Measurements from ENCODE around the gene STOM. TPM values are rescaled to one million over a fixed set of nuclear protein-coding genes. Genes with fewer than 3 reads are reported as not detected.

STOM gene
- total RNA-seq, 1 experiment from 2014 or later: 7.6 TPM

GRCh38 chr9:121371495-121372061 is 1.5 kb upstream of the STOM start:
- no peak for DNase-seq
- ChIA-PET POLR2A (ENCODE audit: unreplicated experiment) (interaction anchor here (0.6 kb wide), 1 partner anchor 20 kb away, joined by 4 read pairs; no protein-coding TSS in a partner anchor), CTCF (no interaction called here)
- Histone ChIP-seq H3K4me3 (no peak overlapping the region), H3K36me3 (ENCODE audit: low read depth) (no peaks in the 10 kb centered on the region), H3K9me3 (ENCODE audit: insufficient read depth, low read depth) (no peaks in the 10 kb centered on the region), H3K4me1 (replicated peaks; ENCODE audit: insufficient read depth) (peaks cover 30% of the 10 kb centered on the region), H3K9me2 (ENCODE audit: insufficient read depth) (no peaks in the 10 kb centered on the region), H3F3A (ENCODE audit: insufficient read depth, low read depth) (peaks cover 37% of the 10 kb centered on the region), H4K20me1 (ENCODE audit: insufficient read depth) (no peaks in the 10 kb centered on the region), H3K79me2 (ENCODE audit: low read depth) (no peaks in the 10 kb centered on the region), H3K27ac (no peak overlapping the region), H3K27me3 (ENCODE audit: insufficient read depth, low read depth) (no peaks in the 10 kb centered on the region), H2AFZ (no peak overlapping the region), H3K4me2 (no peak overlapping the region)
- no peak for TF ChIP-seq CTCF (conservative IDR thresholded peaks at IDR 0.05)
- TF ChIP-seq EZH2 (IDR thresholded peaks at IDR 0.05; ENCODE audit: low read depth): no peak
- intact Hi-C loops (cut with micrococcal nuclease; ENCODE audit: unreplicated experiment): loop anchor here (5.0 kb wide), 2 partner anchors 34 to 89 kb away; no protein-coding TSS in a partner anchor
- no TSS peak for BruUV-seq (replicated peaks)

GRCh38 chr9:121368745-121369144 is 1.3 kb downstream of the STOM start:
- ChIA-PET POLR2A (ENCODE audit: unreplicated experiment) (no interaction called here), CTCF (no interaction called here)
- Histone ChIP-seq H3K9me3 (ENCODE audit: insufficient read depth, low read depth) (no peaks in the 10 kb centered on the region), H3F3A (ENCODE audit: insufficient read depth, low read depth) (peaks cover 33% of the 10 kb centered on the region), H3K36me3 (ENCODE audit: low read depth) (no peaks in the 10 kb centered on the region), H3K27me3 (ENCODE audit: insufficient read depth, low read depth) (no peaks in the 10 kb centered on the region), H3K4me2 (no peak overlapping the region), H3K79me2 (ENCODE audit: low read depth) (no peaks in the 10 kb centered on the region), H3K27ac (no peak overlapping the region), H3K4me3 (no peak overlapping the region), H2AFZ (no peak overlapping the region), H4K20me1 (ENCODE audit: insufficient read depth) (no peaks in the 10 kb centered on the region), H3K9me2 (ENCODE audit: insufficient read depth) (no peaks in the 10 kb centered on the region), H3K4me1 (replicated peaks; ENCODE audit: insufficient read depth) (peaks cover 28% of the 10 kb centered on the region)
- intact Hi-C loops (cut with micrococcal nuclease; ENCODE audit: unreplicated experiment): no loop called here
- no peak for DNase-seq
- no TSS peak for BruUV-seq (replicated peaks)
- no peak for TF ChIP-seq EZH2 (IDR thresholded peaks at IDR 0.05; ENCODE audit: low read depth)
- TF ChIP-seq CTCF (conservative IDR thresholded peaks at IDR 0.05): no peak

- Histone ChIP-seq H3K36me3 (ENCODE audit: low read depth) (no peaks in the 10 kb centered on the region), H3K4me1 (replicated peaks; ENCODE audit: insufficient read depth) (peaks cover 21% of the 10 kb centered on the region), H3K9me3 (ENCODE audit: insufficient read depth, low read depth) (no peaks in the 10 kb centered on the region), H3K27ac (no peak overlapping the region), H2AFZ (no peak overlapping the region), H3K4me2 (no peak overlapping the region), H3K27me3 (ENCODE audit: insufficient read depth, low read depth) (no peaks in the 10 kb centered on the region), H4K20me1 (ENCODE audit: insufficient read depth) (no peaks in the 10 kb centered on the region), H3K4me3 (no peak overlapping the region), H3F3A (ENCODE audit: insufficient read depth, low read depth) (peaks cover 27% of the 10 kb centered on the region), H3K9me2 (ENCODE audit: insufficient read depth) (no peaks in the 10 kb centered on the region), H3K79me2 (ENCODE audit: low read depth) (no peaks in the 10 kb centered on the region)
- no peak for DNase-seq
- POLR2A ChIA-PET (ENCODE audit: unreplicated experiment): no interaction called here
- intact Hi-C loops (cut with micrococcal nuclease; ENCODE audit: unreplicated experiment): no loop called here
- CTCF ChIA-PET: no interaction called here
- BruUV-seq (replicated peaks): no TSS peak
- TF ChIP-seq CTCF (conservative IDR thresholded peaks at IDR 0.05) (no peak), EZH2 (IDR thresholded peaks at IDR 0.05; ENCODE audit: low read depth) (no peak)
Observed at GRCh38 chr9:121368138-121368522, 1.9 kb downstream of the STOM start.
